ENCODE results near the gene ARHGAP24.
"Not testable (repeated sequence)": the region's sequence is repeated elsewhere in the genome, so short reads cannot be mapped to it uniquely, and the experiment has no call there.

The ARHGAP24 gene

DNA sequence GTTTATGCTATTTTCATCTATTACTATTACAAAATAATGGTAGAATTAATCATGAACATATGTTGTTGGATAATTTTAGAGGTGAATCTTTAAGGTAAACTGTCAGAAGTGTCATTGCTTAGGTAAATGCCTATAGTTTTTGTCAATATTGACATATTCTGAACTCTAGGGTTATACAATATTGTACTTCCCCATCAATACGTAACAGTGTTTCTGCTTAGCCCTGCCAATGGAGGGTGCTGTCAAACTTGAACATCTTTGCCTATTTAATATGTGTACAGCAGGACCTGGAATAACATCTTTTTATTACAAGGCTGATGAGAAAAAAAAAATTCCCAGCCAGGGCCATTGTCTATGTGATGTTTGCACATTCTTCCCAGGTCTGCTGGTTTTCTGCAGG, 40.8 kb downstream of the ARHGAP24 start:
- DNase-seq (ENCODE audit: low read depth in 2 of 2): no peak

DNA sequence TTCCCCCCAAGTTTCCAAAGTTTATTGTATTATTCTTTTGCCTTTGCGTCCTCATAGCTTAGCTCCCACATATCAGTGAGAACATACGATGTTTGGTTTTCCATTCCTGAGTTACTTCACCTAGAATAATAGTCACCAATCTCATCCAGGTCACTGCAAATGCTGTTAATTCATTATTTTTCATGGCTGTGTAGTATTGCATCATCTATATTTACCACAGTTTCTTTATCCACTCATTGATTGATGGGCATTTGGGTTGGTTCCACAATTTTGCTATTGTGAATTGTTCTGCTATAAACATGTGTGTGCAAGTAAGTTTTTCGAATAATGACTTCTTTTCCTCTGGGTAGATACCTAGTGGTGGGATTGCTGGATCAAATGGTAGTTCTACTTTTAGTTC, 43.6 kb downstream of the ARHGAP24 start:
- not testable (repeated sequence) for DNase-seq (ENCODE audit: low read depth in 2 of 2)

- DNase-seq (ENCODE audit: low read depth in 2 of 2): no peak
Measured at GRCh38 chr4:85520765-85521749, 46.1 kb downstream of the ARHGAP24 start.

DNA sequence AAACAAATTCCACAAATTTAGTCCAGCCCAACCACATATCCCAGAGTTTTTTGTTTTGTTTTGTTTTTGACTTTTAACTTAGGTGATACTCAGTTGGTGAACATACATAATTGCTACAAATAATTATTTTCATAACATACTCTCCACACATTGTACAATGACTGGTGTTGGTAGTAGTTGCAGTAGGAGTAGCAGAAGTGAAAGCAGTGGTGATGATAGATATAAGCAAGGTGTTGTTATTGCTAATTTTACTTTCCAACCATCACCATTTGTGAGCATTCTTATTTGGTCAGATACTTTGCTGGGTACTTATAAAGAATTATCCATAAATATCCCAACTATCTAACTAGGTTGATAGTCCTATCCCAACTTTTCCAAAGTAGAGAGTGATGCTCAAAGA, 47.3 kb downstream of the ARHGAP24 start:
- DNase-seq (ENCODE audit: low read depth in 2 of 2): no peak

GRCh38 chr4:85522836-85523235, 47.9 kb downstream of the ARHGAP24 start:
- no peak for DNase-seq (ENCODE audit: low read depth in 2 of 2)

DNA sequence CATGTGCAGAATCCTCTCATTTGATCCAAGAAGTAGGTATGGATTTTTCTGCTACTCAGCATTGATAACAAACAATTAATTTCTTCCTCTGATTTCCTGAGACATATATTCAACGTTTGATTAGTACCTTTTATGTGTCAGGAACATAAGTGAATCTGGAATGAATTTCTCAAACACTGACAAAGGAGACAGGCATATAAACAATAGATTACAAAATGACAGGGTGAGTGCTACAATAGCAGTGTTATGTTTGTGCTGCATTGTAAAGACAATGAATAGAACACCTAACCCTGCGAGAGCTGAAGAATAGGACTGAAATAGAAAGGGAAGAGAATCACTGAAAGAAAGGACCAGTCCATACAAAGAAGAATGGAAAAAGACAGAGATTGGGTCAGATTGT, 52.9 kb downstream of the ARHGAP24 start:
- DNase-seq (ENCODE audit: low read depth in 2 of 2): no peak

GRCh38 chr4:85531560-85532341, 56.8 kb downstream of the ARHGAP24 start:
- DNase-seq (ENCODE audit: low read depth in 2 of 2): no peak

DNA sequence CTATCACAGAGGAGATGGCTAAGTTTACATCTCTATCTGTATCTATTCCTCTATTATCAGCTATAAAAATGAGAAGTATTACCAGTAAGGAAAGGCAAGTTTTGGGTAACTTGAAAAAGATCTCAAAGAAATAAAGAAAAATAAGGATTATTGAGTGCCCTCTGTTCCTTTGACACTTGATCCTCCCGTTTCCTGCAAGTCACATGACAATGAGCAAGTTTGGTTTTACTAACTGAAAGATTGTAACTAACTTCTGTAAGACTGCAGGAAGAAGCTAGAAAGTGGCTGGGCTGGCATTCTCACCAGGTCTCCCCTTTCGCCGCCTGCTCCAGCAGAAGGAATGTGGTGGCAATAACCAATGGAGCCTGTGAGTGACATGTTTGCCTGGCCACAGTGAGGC, 59.2 kb downstream of the ARHGAP24 start:
- DNase-seq (ENCODE audit: low read depth in 2 of 2): no peak

GRCh38 chr4:85543832-85544231, 68.9 kb downstream of the ARHGAP24 start:
- DNase-seq (ENCODE audit: low read depth in 2 of 2): no peak

- no peak for DNase-seq (ENCODE audit: low read depth in 2 of 2)
Measured at GRCh38 chr4:85544751-85545150, 69.8 kb downstream of the ARHGAP24 start.

DNA sequence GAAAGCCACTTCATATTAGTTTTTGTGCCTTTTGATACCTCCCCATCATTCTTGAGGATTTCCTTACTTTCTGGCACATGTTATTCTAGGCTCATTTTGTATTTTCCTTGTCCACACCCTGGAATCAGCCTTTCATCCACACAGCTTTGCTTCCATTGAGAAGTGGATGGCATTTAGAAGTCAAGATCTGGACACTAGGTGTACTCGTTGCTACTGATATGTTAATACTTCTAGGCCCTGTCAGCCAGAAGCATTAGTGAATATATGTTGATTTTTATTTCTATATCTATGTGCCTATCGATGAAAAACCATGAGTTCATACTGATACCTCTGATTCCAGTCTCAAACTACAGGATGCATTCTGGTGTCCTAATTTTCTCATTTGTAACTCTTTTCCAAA, 73.2 kb downstream of the ARHGAP24 start:
- DNase-seq (ENCODE audit: low read depth in 2 of 2): no peak

DNA sequence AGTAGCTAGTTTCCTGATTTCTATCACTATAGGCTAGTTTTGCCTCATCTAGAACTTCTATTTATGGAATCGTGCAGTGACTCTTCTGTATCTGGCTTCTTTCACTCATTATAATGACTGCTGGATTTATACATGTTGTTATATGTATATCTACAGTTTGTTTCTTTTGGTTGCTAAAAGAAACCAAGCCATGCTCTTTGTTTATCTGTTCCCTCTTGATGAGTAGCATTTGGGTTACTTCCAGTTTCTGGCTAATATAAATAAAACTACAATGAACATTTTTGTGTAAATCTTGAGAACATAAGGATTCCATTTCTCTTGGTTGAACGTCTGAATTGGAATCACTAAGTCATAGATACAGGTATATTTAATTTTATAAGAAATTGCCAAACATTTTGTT, 73.9 kb downstream of the ARHGAP24 start:
- DNase-seq (ENCODE audit: low read depth in 2 of 2): no peak

DNA sequence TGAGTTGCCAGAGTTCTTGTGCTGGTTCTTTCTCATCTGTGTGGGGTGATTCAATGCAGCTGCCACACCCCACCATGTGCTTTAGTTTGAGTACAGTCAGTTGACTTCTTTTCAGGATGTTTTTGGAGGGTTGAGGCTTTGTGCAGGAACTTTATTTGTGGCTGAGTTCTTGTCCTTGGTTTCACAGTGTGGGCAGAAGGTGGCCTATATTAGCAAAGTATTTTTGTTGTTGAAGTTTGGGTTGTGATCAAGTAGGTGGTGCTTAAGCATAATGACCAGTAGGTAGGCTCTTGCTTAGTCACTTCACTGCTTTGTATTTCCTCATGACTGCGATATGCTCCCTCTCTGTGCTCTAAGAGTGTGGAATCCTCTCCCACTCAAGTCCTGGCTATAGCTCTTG, 80.3 kb downstream of the ARHGAP24 start:
- no peak for DNase-seq (ENCODE audit: low read depth in 2 of 2)

DNA sequence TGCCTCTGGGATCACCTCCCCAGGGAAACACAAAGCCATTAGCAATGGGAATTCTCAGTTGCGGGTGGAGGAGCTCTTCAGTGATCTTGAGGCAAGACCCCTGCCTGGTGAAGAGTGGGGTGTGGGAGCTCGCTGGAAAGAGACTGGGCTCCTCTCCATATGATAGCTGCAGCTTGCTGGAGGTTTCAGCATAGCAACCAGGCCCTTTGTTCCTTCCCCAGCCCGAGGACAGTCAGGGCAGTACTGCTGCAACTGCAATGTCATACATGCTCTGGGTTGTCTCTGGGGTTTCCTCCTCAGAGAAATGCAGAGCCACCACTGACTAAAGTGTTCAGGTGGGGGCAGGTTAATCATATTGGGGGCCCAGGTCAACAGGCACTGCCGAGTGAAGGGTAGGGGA, 81.3 kb downstream of the ARHGAP24 start:
- no peak for DNase-seq (ENCODE audit: low read depth in 2 of 2)

- DNase-seq (ENCODE audit: low read depth in 2 of 2): no peak
Measured at GRCh38 chr4:85557016-85557901, 82.3 kb downstream of the ARHGAP24 start.

GRCh38 chr4:85565761-85566480, 91.0 kb downstream of the ARHGAP24 start:
- DNase-seq (ENCODE audit: low read depth in 2 of 2): no peak

DNA sequence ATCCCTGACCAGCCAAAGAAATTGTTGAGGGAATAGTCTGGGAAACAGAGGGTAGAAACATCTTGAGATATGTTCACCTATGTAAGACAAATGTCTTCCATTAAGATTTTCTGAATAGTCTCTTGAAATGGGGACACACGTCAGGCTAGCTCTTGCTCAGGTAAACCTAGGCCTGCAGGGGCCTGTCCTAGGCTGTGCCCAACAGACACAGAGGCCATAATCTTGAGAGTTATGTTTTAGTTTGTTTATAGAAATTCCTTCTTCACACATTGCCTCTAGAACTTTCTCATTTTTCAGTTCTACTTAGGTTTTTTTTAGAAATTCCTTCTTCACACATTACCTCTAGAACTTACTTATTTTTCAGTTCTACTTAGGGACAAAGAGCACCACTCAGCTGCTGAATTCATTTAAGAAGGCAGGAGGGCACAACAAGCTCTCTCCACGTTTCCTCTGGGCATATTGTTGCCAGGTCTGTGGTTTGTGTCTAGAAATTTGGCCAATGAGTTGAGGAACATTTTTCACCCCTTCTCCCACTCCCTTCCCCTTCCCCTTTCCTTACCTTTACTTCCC, 94.9 kb downstream of the ARHGAP24 start:
- no peak for DNase-seq (ENCODE audit: low read depth in 2 of 2)

- no peak for DNase-seq (ENCODE audit: low read depth in 2 of 2)
Measured at GRCh38 chr4:85570388-85570787, 95.4 kb downstream of the ARHGAP24 start.

DNA sequence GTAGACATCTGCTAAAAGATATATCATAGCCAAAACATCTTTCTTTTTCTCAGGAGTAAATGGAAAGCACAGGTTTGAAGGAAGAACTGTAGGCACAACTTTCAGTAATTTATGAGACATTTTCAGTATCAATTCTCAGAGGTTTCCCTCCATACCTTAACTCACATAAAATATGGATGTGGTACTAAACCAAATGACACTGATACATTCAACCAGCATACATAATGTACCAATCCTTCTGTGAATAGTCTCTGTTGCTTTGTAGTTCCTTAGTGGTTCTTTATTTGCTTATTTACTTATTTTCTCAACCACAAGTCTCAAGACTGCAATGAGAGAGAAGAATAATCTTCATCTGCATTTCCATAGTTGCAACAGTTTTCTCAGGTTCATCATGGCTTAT, 96.1 kb downstream of the ARHGAP24 start:
- DNase-seq (ENCODE audit: low read depth in 2 of 2): no peak

- no peak for DNase-seq (ENCODE audit: low read depth in 2 of 2)
Measured at GRCh38 chr4:85573270-85573669, 98.3 kb downstream of the ARHGAP24 start.

GRCh38 chr4:85577307-85577706, 102.4 kb downstream of the ARHGAP24 start:
- no peak for DNase-seq (ENCODE audit: low read depth in 2 of 2)

Data from stimulated activated CD8-positive, alpha-beta memory T cell treated with anti-CD3 and anti-CD28 coated beads, Interleukin-7, amount 100 ng/mL, for 4 hours (primary cell).